GM12891 (cell line): Measurements from ENCODE around the gene OR51F1.
"Not testable (repeated sequence)": the region's sequence is repeated elsewhere in the genome, so short reads cannot be mapped to it uniquely, and the experiment has no call there.

ENCODE experiments used
- POLR2A ChIP-seq: IDR thresholded peaks from 2 replicates; pipeline ENCODE4 v1.6.1; 2011; ENCODE audit warnings: low read depth, low read length, control low read depth
- POLR2AphosphoS5 ChIP-seq: IDR thresholded peaks from 2 replicates; pipeline ENCODE4 v1.6.1; 2011; ENCODE audit warnings: low read depth, low read length, control low read depth
- POU2F2 ChIP-seq: IDR thresholded peaks from 2 replicates; pipeline ENCODE4 v1.6.1; 2011; ENCODE audit warnings: low read depth, mild to moderate bottlenecking, control low read depth, low read length, moderate library complexity
- SPI1 ChIP-seq: IDR thresholded peaks from 2 replicates; pipeline ENCODE4 v1.6.1; 2011; ENCODE audit warnings: low read depth, low read length, control low read depth
- TAF1 ChIP-seq: IDR thresholded peaks from 2 replicates; pipeline ENCODE4 v1.6.1; 2011; ENCODE audit warnings: low read depth, low read length, control low read depth

GRCh38 chr11:4722616-4723534, 46.9 kb downstream of the OR51F1 start:
- not testable (repeated sequence) for TF ChIP-seq POLR2A, POLR2AphosphoS5, TAF1, SPI1, POU2F2
